ENCODE results near the gene FOXP1. TPM values are rescaled to one million over a fixed set of nuclear protein-coding genes. Genes with fewer than 3 reads are reported as not detected.

FOXP1 gene
- total and polyA plus RNA-seq, 4 donors, result 4.9 to 35.4 (median 32.0) TPM

GRCh38 chr3:71090207-71090606 is 493.3 kb downstream of the FOXP1 start:
- TF ChIP-seq RXRA (IDR thresholded peaks at IDR 0.05), result no peak
- TF ChIP-seq FOXA1 (IDR thresholded peaks at IDR 0.05), result no peak
- no peak for TF ChIP-seq YY1 (IDR thresholded peaks at IDR 0.05)
- TF ChIP-seq JUND (IDR thresholded peaks at IDR 0.05), result no peak
- TF ChIP-seq FOXA2 (IDR thresholded peaks at IDR 0.05), result no peak
- TF ChIP-seq EGR1 (IDR thresholded peaks at IDR 0.05; ENCODE audit: low read depth in 2 of 2), result no peak
- TF ChIP-seq RAD21 (IDR thresholded peaks at IDR 0.05), result no peak
- TF ChIP-seq, protein P1, sequence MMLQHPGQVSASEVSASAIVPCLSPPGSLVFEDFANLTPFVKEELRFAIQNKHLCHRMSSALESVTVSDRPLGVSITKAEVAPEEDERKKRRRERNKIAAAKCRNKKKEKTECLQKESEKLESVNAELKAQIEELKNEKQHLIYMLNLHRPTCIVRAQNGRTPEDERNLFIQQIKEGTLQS (IDR thresholded peaks at IDR 0.05), result no peak
- no peak for TF ChIP-seq HNF4A (conservative IDR thresholded peaks at IDR 0.05)
- TF ChIP-seq, protein P2, sequence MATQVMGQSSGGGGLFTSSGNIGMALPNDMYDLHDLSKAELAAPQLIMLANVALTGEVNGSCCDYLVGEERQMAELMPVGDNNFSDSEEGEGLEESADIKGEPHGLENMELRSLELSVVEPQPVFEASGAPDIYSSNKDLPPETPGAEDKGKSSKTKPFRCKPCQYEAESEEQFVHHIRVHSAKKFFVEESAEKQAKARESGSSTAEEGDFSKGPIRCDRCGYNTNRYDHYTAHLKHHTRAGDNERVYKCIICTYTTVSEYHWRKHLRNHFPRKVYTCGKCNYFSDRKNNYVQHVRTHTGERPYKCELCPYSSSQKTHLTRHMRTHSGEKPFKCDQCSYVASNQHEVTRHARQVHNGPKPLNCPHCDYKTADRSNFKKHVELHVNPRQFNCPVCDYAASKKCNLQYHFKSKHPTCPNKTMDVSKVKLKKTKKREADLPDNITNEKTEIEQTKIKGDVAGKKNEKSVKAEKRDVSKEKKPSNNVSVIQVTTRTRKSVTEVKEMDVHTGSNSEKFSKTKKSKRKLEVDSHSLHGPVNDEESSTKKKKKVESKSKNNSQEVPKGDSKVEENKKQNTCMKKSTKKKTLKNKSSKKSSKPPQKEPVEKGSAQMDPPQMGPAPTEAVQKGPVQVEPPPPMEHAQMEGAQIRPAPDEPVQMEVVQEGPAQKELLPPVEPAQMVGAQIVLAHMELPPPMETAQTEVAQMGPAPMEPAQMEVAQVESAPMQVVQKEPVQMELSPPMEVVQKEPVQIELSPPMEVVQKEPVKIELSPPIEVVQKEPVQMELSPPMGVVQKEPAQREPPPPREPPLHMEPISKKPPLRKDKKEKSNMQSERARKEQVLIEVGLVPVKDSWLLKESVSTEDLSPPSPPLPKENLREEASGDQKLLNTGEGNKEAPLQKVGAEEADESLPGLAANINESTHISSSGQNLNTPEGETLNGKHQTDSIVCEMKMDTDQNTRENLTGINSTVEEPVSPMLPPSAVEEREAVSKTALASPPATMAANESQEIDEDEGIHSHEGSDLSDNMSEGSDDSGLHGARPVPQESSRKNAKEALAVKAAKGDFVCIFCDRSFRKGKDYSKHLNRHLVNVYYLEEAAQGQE (IDR thresholded peaks at IDR 0.05), result no peak
- TF ChIP-seq SP1 (IDR thresholded peaks at IDR 0.05), result no peak
- TF ChIP-seq, protein P3, sequence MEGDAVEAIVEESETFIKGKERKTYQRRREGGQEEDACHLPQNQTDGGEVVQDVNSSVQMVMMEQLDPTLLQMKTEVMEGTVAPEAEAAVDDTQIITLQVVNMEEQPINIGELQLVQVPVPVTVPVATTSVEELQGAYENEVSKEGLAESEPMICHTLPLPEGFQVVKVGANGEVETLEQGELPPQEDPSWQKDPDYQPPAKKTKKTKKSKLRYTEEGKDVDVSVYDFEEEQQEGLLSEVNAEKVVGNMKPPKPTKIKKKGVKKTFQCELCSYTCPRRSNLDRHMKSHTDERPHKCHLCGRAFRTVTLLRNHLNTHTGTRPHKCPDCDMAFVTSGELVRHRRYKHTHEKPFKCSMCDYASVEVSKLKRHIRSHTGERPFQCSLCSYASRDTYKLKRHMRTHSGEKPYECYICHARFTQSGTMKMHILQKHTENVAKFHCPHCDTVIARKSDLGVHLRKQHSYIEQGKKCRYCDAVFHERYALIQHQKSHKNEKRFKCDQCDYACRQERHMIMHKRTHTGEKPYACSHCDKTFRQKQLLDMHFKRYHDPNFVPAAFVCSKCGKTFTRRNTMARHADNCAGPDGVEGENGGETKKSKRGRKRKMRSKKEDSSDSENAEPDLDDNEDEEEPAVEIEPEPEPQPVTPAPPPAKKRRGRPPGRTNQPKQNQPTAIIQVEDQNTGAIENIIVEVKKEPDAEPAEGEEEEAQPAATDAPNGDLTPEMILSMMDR (IDR thresholded peaks at IDR 0.05; ENCODE audit: low read depth, low read length, missing input control), result no peak
- TF ChIP-seq MAX (IDR thresholded peaks at IDR 0.05), result no peak
- no peaks in the 10 kb centered on the region for H3K27me3 ChIP-seq (ENCODE audit: control insufficient read depth in 4 of 4, insufficient read depth in 4 of 4, low read length in 3 of 4)
- DNase-seq (ENCODE audit: low spot score), result no peak
- H3K4me3 ChIP-seq (ENCODE audit: low read depth in 1 of 3, low read length in 3 of 3), result no peak overlapping the region
- no peak overlapping the region for H3K9ac ChIP-seq (ENCODE audit: low read depth in 1 of 2, low read length in 2 of 2)
- H3K9me3 ChIP-seq (ENCODE audit: control insufficient read depth in 4 of 4, low read length in 3 of 4), result no peaks in the 10 kb centered on the region
- peaks cover 6 to 14% (median 10%) of the 10 kb centered on the region in 4 donors for H3K4me1 ChIP-seq (ENCODE audit: control insufficient read depth in 4 of 4, insufficient read depth in 4 of 4, low read length in 3 of 4)
- H3K36me3 ChIP-seq (ENCODE audit: control insufficient read depth in 4 of 4, insufficient read depth in 3 of 4, low read depth in 1 of 4, low read length in 3 of 4), result no peaks in the 10 kb centered on the region
- H3K27ac ChIP-seq (ENCODE audit: low read depth in 1 of 2, low read length in 2 of 2), result no peak overlapping the region
- 90% methylated on average over 3 of the region's 3 CpGs for WGBS

DNA sequence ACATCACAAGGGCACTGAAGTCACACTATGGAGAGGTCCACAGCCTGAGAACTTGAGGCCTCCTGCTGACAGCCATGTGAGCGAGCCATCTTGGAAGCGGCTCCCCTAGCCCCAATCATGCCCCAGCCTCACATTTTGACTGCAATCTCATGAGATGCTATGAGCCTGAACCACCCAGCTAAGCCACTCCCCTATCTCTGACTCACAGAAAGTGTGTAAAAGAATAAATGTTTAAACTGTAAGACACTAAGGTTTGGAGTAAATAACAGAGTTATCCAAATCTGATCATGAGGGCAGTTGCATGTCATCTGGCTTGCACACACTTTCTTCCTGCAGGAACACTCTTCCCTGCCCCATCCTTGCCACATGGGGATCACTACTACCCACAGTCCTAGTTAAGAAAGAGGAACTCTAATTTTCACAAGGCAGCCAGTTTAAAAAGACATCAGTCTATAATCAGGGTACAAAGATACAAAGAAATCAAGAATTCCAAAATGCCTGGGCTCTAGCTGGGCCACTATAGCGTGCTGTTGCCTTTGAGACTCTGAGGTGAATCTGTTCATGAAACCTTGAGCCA is 494.2 kb downstream of the FOXP1 start:
- WGBS, result 97% methylated on average over 3 of the region's 3 CpGs
- H3K27ac ChIP-seq (ENCODE audit: low read depth in 1 of 2, low read length in 2 of 2), result peak overlapping the region in 1 of 2 donors; percentile 46
- TF ChIP-seq GABPA (IDR thresholded peaks at IDR 0.05 in 1 of 2, conservative IDR thresholded peaks at IDR 0.05 in 1 of 2) (no peak), FOXA2 (IDR thresholded peaks at IDR 0.05) (no peak), NR2F2 (IDR thresholded peaks at IDR 0.05) (no peak), JUND (IDR thresholded peaks at IDR 0.05) (no peak), TAF1 (conservative IDR thresholded peaks at IDR 0.05) (no peak), RXRA (IDR thresholded peaks at IDR 0.05) (no peak), FOXA1 (IDR thresholded peaks at IDR 0.05) (no peak), EGR1 (IDR thresholded peaks at IDR 0.05; ENCODE audit: low read depth in 2 of 2) (no peak), RAD21 (IDR thresholded peaks at IDR 0.05) (no peak), SP1 (IDR thresholded peaks at IDR 0.05) (no peak), HNF4G (IDR thresholded peaks at IDR 0.05) (no peak)
- TF ChIP-seq, protein P1 (IDR thresholded peaks at IDR 0.05), result no peak
- no peaks in the 10 kb centered on the region for H3K9me3 ChIP-seq (ENCODE audit: control insufficient read depth in 4 of 4, low read length in 3 of 4)
- H3K4me1 ChIP-seq (ENCODE audit: control insufficient read depth in 4 of 4, insufficient read depth in 4 of 4, low read length in 3 of 4), result peaks cover 5 to 14% (median 10%) of the 10 kb centered on the region in 4 donors
- H3K4me3 ChIP-seq (ENCODE audit: low read depth in 1 of 3, low read length in 3 of 3), result no peak overlapping the region
- no peaks in the 10 kb centered on the region for H3K36me3 ChIP-seq (ENCODE audit: control insufficient read depth in 4 of 4, insufficient read depth in 3 of 4, low read depth in 1 of 4, low read length in 3 of 4)
- no peak for DNase-seq (ENCODE audit: low spot score)
- H3K9ac ChIP-seq (ENCODE audit: low read depth in 1 of 2, low read length in 2 of 2), result no peak overlapping the region
- H3K27me3 ChIP-seq (ENCODE audit: control insufficient read depth in 4 of 4, insufficient read depth in 4 of 4, low read length in 3 of 4), result no peaks in the 10 kb centered on the region
